GM18868 (cell line): ENCODE data around the gene DNAAF8.
"Not testable (repeated sequence)": the region's sequence is repeated elsewhere in the genome, so short reads cannot be mapped to it uniquely, and the experiment has no call there.

Experiments used
- ATAC-seq: cut with Tn5 transposase; IDR thresholded peaks from one replicate; pipeline ENCODE4 v1.9.1; 2021; ENCODE audit warnings: mild to moderate bottlenecking, moderate library complexity; ENCODE audit not compliant: unreplicated experiment

DNAAF8 gene

GRCh38 chr16:4776141-4776705 lies 41.9 kb downstream of the DNAAF8 start:
- ATAC-seq = no peak

- ATAC-seq = no peak
These were observed 43.2 kb downstream of the DNAAF8 start for GRCh38 chr16:4777339-4778049.

- no peak for ATAC-seq
These were observed 43.7 kb downstream of the DNAAF8 start for GRCh38 chr16:4778050-4778392.

GRCh38 chr16:4780235-4780634 lies 45.9 kb downstream of the DNAAF8 start:
- no peak for ATAC-seq

- ATAC-seq = no peak
These were observed 49.1 kb downstream of the DNAAF8 start for GRCh38 chr16:4783251-4783950.

GRCh38 chr16:4783951-4784336 lies 49.6 kb downstream of the DNAAF8 start:
- ATAC-seq = no peak

- ATAC-seq = not testable (repeated sequence)
These were observed 50.2 kb downstream of the DNAAF8 start for GRCh38 chr16:4784444-4784987.

- ATAC-seq = no peak
These were observed 51.6 kb downstream of the DNAAF8 start for GRCh38 chr16:4785758-4786433.

GRCh38 chr16:4787068-4787467 lies 52.7 kb downstream of the DNAAF8 start:
- ATAC-seq = no peak

GRCh38 chr16:4787627-4788482 lies 53.5 kb downstream of the DNAAF8 start, which contains the start of gene SEPTIN12:
TSS of gene SEPTIN12 (minus strand) at chr16:4788345. CDS start at chr16:4787645, 700 bp downstream.
- ATAC-seq = no peak

- ATAC-seq = no peak
These were observed 54.2 kb downstream of the DNAAF8 start for GRCh38 chr16:4788489-4788889.

- ATAC-seq = no peak
These were observed 54.6 kb downstream of the DNAAF8 start for GRCh38 chr16:4788910-4789309.

- no peak for ATAC-seq
These were observed 55.9 kb downstream of the DNAAF8 start for GRCh38 chr16:4790261-4790660.

GRCh38 chr16:4790871-4791270 lies 56.5 kb downstream of the DNAAF8 start:
- no peak for ATAC-seq

GRCh38 chr16:4792951-4793513 lies 58.7 kb downstream of the DNAAF8 start:
- ATAC-seq = no peak

GRCh38 chr16:4795181-4795827 lies 61.0 kb downstream of the DNAAF8 start, which contains the start of gene SMIM22:
TSS of gene SMIM22 (plus strand) at chr16:4795369. CDS start at chr16:4795735, 366 bp downstream.
- ATAC-seq = no peak

GRCh38 chr16:4795828-4796572 lies 61.7 kb downstream of the DNAAF8 start:
- ATAC-seq = no peak

- ATAC-seq = no peak
These were observed 62.9 kb downstream of the DNAAF8 start for GRCh38 chr16:4796982-4797804.
